GM18861 (cell line): ENCODE measurements around the gene CELF5.
"Not testable (repeated sequence)": the region's sequence is repeated elsewhere in the genome, so short reads cannot be mapped to it uniquely, and the experiment has no call there.

ENCODE experiments used
- ATAC-seq: cut with Tn5 transposase; IDR thresholded peaks from one replicate; pipeline ENCODE4 v1.9.1; 2021; ENCODE audit not compliant: unreplicated experiment

CELF5 gene

DNA sequence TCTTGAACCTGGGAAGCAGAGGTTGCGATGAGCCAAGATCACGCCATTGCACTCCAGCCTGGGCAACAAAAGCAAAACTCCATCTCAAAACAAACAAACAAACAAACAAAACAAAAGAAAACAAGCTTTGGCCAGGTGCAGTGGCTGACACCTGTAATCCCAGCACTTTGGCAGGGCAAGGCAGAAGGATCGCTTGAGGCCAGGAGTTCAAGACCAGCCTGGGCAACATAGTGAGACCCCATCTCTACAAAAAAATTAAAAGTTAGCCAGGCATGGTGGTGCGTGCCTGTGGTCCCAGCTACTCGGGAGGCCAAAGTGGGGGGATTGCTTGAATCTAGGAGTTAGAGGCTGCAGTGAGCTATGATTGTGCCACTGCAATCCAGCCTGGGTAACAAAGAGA is 64.0 kb downstream of the CELF5 start:
- ATAC-seq = not testable (repeated sequence)

DNA sequence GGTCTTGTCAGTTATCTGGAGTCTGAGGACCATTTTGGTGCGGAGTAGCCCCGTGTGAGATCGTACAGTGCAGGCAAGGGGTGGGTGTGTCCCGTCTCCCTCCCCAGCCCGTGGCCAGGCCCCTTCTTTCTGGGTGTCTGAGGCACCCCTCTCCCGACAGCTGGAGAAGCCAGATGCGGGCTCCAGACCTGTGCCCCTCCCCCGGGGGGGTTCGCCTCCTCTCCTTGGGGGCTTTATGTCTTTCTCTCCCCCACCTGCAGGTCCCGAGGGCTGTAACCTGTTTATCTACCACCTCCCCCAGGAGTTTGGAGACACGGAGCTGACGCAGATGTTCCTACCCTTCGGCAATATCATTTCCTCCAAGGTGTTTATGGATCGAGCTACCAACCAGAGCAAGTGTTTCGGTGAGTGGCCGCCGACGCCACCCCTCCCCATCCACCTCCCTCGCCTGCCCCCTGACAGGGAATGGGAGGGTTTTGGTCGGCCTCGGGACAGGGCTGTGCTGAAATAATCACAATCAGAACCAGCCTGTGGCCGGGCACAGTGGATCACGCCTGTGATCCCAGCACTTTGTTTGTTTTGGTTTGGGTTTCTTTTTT is 65.6 kb downstream of the CELF5 start:
- no peak for ATAC-seq

GRCh38 chr19:3290858-3291257 is 66.4 kb downstream of the CELF5 start:
- not testable (repeated sequence) for ATAC-seq

- ATAC-seq = no peak
Measured at GRCh38 chr19:3291644-3292043, 67.2 kb downstream of the CELF5 start.

DNA sequence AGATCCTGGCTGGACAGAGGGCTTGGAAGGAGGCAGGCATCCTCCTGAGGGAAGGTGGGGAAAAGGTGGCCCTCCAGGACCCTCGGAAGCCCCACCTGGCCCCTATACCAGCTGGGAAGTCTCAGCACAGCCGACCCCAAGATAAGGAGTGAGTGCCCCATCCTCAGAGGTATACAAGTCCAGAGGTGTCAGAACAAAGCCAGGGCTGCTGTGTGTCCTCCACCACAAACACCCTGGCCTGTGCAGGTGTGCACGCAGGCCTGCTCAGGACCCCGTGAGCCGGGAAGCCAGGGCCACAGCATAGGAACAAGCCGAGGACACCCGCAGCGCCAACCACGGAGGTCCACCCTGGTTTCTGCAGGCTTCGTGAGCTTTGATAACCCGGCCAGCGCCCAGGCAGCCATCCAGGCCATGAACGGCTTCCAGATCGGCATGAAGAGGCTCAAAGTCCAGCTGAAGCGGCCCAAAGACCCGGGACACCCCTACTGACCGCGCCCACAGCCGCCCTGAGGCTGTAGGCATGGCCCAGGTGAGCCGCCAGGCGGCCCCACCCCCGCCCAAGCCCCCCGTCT is 68.6 kb downstream of the CELF5 start:
- no peak for ATAC-seq

GRCh38 chr19:3293560-3293959 is 69.1 kb downstream of the CELF5 start:
- ATAC-seq = no peak

DNA sequence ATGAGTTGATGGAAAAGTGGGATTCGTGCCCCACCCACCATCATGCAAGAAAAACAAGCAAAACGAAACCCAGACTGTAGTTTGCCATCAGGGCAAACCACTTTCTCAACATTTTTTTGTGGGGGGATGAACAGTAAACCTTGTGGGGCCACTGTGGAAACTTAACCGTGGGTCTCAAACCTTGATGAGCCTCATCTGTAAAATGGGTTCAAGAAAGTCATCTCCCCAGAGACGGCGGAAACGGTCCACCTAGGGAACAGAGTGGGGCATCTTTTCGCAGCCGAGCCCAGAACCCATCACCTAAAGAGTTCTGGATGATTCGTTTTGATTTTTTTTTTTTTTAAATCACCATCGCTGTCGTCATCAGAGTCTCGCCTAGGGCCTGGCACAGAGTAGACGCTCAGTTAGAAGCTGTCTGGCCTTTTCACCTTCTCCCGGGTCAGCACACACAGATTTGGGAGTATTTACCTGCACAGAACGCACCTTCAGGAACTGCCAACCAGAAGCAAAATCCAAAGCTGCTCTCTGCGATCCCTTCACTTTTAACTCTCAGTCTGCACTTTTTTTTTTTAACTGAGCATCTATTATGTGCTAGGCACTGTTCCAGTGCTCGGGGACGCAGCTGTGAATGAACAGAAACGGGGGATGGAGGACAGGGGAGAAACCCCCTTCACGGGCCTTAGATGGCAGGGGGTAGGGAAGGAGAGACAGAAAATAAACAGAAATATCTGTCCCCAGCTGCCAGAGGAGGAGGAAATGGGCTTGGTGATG is 69.8 kb downstream of the CELF5 start:
- no peak for ATAC-seq

GRCh38 chr19:3295581-3295980 is 71.1 kb downstream of the CELF5 start:
- no peak for ATAC-seq

- no peak for ATAC-seq
Measured at GRCh38 chr19:3296034-3296433, 71.6 kb downstream of the CELF5 start.

GRCh38 chr19:3296446-3296845 is 72.0 kb downstream of the CELF5 start:
- no peak for ATAC-seq

DNA sequence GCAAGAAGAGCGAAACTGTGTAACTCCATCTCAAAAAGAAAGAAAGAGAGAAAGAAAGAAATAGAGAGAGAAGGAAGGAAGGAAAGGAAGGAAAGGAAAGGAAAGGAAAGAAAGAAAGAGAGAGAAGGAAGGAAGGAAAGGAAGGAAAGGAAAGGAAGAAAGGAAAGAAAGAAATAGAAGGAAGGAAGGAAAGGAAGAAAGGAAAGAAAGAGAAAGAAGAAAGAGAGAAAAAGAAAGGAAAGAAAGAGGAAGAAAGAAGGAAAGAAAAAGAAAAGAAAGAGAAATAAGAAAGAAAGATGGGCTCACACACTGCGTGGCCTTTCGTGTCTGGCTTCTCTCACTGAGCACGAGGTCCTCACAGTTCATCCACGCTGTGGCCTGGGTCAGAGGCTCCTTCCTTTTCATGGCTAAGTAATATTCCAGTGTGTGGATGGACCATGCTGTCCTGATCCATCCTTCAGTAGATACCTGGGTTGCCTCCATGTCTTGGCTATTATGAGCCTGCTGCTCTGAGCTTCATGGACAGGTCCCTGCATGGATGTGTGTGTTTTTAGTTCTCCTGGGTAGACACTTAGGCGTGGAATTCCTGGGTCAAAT is 74.5 kb downstream of the CELF5 start:
- ATAC-seq = no peak

- not testable (repeated sequence) for ATAC-seq
Measured at GRCh38 chr19:3300566-3300965, 76.1 kb downstream of the CELF5 start.

- no peak for ATAC-seq
Measured at GRCh38 chr19:3302755-3303154, 78.3 kb downstream of the CELF5 start.

GRCh38 chr19:3304871-3305423 is 80.5 kb downstream of the CELF5 start:
- ATAC-seq = no peak

- ATAC-seq = no peak
Measured at GRCh38 chr19:3309724-3310123, 85.3 kb downstream of the CELF5 start.

DNA sequence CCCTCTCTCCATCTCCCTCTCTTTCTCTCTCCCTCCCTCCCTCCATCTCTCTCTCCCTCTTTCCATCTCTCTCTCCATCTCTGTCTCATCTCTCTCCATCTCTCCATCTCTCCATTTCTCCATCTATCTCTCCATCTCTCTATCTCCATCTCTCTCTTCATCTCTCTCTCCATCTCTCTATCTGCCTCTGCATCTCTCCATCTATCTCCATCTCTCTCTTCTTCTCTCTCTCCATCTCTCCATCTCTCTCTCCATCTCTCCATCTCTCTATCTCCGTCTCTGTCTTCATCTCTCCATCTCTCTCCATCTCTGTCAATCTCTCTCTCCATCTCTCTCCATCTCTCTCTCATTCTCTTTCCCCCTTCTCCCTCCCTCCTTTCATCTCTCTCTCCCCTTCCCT is 85.8 kb downstream of the CELF5 start:
- ATAC-seq = no peak

DNA sequence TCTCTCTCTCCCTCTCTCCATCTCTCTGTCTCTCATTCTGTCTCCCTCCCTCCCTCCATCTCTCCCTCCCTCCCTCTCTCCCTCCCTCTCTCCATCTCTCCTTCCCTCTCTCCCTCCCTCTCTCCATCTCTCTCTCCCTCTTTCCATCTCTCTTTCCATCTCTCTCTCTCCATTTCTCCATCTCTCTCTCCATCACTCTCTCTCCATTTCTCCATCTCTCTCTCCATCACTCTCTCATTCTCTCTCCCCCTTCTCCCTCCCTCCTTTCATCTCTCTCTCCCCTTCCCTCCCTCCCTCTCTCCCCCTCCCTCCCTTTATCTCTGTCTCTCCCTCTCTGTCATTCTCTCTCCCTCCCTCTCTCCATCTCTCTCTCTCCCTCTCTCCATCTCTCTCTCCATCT is 86.2 kb downstream of the CELF5 start:
- ATAC-seq = no peak

- ATAC-seq = no peak
Measured at GRCh38 chr19:3313199-3313575, 88.7 kb downstream of the CELF5 start.

- ATAC-seq = no peak
Measured at GRCh38 chr19:3314962-3315675, 90.7 kb downstream of the CELF5 start.

DNA sequence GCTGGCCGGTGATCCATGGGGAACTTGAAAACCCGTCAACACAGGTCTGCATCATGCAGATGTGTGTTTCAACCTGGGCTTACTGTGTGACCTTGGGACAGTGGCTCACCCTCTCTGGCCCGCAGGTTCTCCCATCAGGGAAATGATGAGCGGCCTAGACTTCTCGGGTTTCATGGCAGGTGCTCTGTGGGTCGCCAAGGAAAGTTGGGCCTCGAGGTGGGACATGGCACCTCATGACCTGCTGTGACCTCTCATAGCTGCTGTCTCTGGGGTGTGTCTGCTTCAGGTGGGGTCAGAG is 91.2 kb downstream of the CELF5 start:
- ATAC-seq = no peak

GRCh38 chr19:3316132-3316648 is 91.7 kb downstream of the CELF5 start:
- ATAC-seq = no peak
